ENCODE data around the gene CENPH. TPM values are rescaled to one million over a fixed set of nuclear protein-coding genes. Genes with fewer than 3 reads are reported as not detected.

The CENPH gene
- total and polyA plus RNA-seq, 2 donors (not counting 3 experiments of a cell fraction or from before 2014, with no cell fraction given) = 6.5 to 16.4 TPM

DNA sequence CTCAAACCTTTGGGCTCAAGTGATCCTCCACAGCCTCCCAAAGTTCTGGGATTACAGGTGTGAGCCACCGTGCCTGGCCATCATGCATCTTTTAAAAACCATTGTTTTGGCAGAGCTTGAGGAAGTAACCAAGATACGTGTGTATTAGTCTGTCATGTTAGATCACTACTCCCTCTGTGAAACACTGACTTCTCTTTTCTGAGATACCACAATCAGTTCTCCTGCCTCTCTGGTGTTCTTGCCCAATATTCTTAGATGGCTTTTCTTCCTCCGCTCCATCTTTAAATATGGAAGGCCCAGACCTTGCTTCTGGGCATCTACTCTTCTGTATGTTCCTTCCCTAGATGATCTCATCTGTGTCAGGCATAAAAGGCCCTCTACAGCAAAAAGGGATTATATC lies 36.7 kb upstream of the CENPH start:
- Histone ChIP-seq H3K4me1 (ENCODE audit: control insufficient read depth, extremely low read depth, insufficient read depth, low read length) (no peaks in the 10 kb centered on the region), H3K4me3 (replicated peaks in 1 of 3; ENCODE audit: insufficient read depth in 1 of 3, low read depth in 1 of 3, low read length in 3 of 3) (no peak overlapping the region), H3K9me3 (replicated peaks; ENCODE audit: control insufficient read depth, insufficient read depth, low read length) (no peaks in the 10 kb centered on the region), H2AFZ (ENCODE audit: low read depth, low read length) (no peak overlapping the region), H3K79me2 (ENCODE audit: control insufficient read depth, insufficient read depth, low read length) (no peaks in the 10 kb centered on the region), H3K36me3 (ENCODE audit: control insufficient read depth in 2 of 2, extremely low read depth in 1 of 2, insufficient read depth in 2 of 2, low read length in 2 of 2) (no peaks in the 10 kb centered on the region), H4K20me1 (replicated peaks; ENCODE audit: control insufficient read depth, extremely low read depth, insufficient read depth, low read length) (no peaks in the 10 kb centered on the region), H3K9ac (replicated peaks; ENCODE audit: extremely low read depth, insufficient read depth, low read length) (no peak overlapping the region), H3K9me1 (replicated peaks; ENCODE audit: control insufficient read depth, extremely low read depth, insufficient read depth, low read length) (no peaks in the 10 kb centered on the region), H3K27ac (ENCODE audit: insufficient read depth, low read depth, low read length) (no peak overlapping the region), H3K4me2 (ENCODE audit: insufficient read depth, low read length) (no peak overlapping the region), H3K27me3 (ENCODE audit: control insufficient read depth in 2 of 2, insufficient read depth in 2 of 2, low read length in 2 of 2) (no peaks in the 10 kb centered on the region)
- ChIA-PET POLR2A (no interaction called here), CTCF (no interaction called here)
- TF ChIP-seq JUN (IDR thresholded peaks at IDR 0.05; ENCODE audit: borderline replicate concordance, insufficient read depth, insufficient read length, low read depth) (no peak), MYC (IDR thresholded peaks at IDR 0.05; ENCODE audit: low read depth, low read length) (no peak), CTCF (IDR thresholded peaks at IDR 0.05; ENCODE audit: extremely low read depth in 1 of 2, insufficient read depth in 1 of 2, low read depth in 1 of 2, low read length in 2 of 2) (no peak), EZH2 (IDR thresholded peaks at IDR 0.05; ENCODE audit: borderline replicate concordance, low read depth, low read length, severe bottlenecking) (no peak), POLR2AphosphoS5 (IDR thresholded peaks at IDR 0.05; ENCODE audit: insufficient read depth, low read depth, low read length) (no peak), POLR2A (IDR thresholded peaks at IDR 0.05; ENCODE audit: low read depth, low read length) (no peak), FOS (IDR thresholded peaks at IDR 0.05; ENCODE audit: borderline replicate concordance, insufficient read depth, low read length) (no peak), GATA2 (IDR thresholded peaks at IDR 0.05; ENCODE audit: insufficient read depth, insufficient read length, low read depth, low read length) (no peak)
- TF ChIP-seq, protein P1, sequence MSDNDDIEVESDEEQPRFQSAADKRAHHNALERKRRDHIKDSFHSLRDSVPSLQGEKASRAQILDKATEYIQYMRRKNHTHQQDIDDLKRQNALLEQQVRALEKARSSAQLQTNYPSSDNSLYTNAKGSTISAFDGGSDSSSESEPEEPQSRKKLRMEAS (IDR thresholded peaks at IDR 0.05; ENCODE audit: insufficient read depth, insufficient read length) = no peak
- intact Hi-C loops (cut with micrococcal nuclease) (no loop called here), dilution Hi-C loops (cut with MboI; ENCODE audit: extremely low pct_ligation_motif_present, low sequenced_read_pairs) (no loop called here)
- FAIRE-seq (no peak), DNase-seq (ENCODE audit: low read depth, low spot score) (no peak)
- no TSS peak for BruUV-seq (replicated peaks)

Measured in endothelial cell of umbilical vein (primary cell).